HG03575 (cell line): Measurements from ENCODE around the gene MRPL28.
"Not testable (repeated sequence)": the region's sequence is repeated elsewhere in the genome, so short reads cannot be mapped to it uniquely, and the experiment has no call there.

Source experiments
- ATAC-seq: cut with Tn5 transposase; IDR thresholded peaks from one replicate; pipeline ENCODE4 v1.9.1; 2021; ENCODE audit not compliant: unreplicated experiment, insufficient number of reproducible peaks, low FRiP score; ENCODE audit errors: extremely low read depth

Gene MRPL28

DNA sequence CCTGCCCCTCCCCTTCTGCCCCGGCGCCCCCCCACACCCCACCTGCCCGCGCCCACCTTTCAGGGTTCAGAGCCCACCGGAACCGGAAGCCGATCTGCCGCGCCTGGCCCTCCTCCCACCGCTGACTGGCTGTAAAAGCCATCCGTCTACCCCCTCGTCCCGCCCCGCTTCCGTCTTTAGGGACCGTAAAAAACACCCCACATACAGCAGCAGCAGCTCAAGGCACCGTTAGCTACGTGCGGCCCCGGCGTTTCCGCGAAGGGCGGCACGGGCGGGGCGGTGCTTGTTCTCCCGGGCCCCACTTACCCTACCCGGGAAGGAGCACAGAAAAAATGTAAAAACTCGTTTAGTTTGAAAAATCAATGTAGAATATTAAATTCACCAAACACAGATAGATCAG is at the start of gene MRPL28:
Gene MRPL28 (minus strand): TSS at position 96 of the 400 bp plus-strand sequence. CDS start 320 bp downstream, outside the sequence.
- ATAC-seq = no peak

DNA sequence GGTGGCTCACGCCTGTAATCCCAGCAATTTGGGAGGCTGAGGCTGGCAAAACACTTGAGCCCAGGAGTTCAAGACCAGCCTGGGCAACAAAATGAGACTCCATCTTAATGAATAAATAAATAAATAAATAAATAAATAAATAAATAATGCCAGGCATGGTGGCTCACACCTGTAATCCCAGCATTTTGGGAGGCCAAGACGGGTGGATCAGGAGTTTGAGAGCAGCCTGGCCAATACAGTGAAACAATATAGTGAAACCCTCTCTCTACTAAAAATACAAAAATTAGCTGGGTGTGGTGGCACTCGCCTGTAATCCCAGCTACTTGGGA is 44.8 kb upstream of the MRPL28 start:
- ATAC-seq = not testable (repeated sequence)

DNA sequence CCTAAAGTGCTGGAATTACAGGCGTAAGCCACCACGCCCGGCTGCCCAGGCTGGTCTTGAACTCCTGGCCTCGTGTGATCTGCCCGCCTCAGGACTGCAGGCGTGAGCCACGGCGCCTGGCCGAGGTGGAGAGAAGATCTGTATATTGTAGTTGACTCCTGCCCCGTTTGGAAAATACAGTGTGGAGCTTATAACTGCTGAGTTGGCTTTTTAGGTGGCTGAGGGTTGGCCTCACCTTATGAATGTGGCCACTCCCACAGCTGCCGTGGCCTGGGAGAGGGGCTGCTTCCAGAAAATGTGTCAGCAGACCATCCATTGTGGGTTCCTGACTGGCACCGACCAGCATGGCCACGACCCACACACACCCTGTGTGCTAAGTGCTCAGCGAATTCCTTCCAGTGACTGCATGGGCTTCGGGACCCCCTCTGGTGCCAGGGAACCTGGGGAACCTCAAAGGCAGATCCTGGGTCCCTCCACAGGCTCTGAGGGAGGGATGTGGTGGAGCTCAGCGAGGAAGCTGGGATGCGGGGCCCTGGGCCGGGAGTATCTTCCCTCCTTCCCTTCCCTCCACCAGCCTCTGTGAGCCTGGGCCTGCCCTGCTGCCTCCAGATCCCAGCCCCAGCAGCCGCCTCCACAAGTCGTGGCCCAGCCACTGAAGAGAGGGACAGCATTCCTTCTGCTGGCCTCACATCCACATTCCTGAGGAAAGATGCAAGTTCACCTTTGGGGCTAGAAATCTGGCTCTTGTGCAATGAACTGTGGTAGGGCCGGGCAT is 44.2 kb upstream of the MRPL28 start:
- ATAC-seq = no peak

DNA sequence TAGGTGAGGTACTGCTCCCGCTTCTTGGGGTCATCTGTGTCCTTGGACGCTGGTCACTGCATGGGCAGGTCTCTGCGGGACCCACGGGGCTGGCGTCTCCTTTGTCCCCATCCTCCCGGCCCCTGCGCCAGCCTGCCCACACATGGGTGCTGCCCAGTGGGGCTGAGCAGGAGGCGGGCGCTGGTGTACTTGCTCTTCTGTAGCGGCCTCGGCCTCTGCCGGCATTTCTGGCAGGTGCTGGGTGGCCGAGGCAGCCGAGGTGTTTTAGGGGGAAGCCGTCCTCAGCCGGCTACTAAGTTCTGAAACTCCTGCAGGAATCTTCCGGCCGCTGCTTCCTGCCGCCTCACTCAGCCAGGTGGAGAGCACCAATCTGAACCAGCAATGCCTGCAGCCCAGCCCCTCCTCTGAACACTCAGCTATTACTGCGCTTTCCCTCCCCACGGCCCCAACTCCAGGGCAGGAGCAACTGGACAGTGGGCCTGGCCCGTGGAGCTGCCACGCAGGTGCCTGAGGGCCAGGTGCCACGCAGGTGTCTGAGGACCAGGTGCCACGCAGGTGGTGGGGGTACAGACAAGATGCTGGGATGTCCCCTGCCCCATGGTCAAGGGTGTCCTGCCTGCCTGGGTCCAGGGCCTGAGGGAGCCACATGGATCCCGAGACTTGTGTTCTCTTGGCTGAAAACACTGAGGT is 41.4 kb upstream of the MRPL28 start:
- no peak for ATAC-seq

DNA sequence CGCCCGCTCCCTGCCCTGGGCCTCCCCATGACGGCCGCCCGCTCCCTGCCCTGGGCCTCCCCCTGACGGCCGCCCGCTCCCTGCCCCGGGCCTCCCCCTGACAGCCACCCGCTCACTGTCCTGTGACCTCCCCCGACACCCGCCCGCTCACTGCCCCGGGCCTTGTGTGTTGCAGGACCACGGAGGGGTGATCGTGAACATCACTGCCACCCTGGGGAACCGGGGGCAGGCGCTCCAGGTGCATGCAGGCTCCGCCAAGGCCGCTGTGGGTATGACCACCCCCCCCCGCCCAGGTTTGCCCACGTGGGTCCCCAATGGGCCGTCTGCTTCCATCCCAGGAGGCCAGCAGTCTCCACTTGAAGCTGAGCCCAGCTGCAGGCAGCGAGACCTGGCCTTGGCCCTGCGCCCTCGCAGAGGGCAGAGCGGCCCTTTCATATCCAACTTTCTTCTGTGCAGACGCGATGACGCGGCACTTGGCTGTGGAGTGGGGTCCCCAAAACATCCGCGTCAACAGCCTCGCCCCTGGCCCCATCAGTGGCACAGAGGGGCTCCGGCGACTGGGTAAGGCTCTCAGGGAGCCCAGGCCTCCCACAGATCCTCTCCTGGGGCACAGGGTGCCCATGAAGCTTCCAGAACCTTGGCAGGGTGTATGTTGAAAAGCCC is 40.3 kb upstream of the MRPL28 start:
- no peak for ATAC-seq

DNA sequence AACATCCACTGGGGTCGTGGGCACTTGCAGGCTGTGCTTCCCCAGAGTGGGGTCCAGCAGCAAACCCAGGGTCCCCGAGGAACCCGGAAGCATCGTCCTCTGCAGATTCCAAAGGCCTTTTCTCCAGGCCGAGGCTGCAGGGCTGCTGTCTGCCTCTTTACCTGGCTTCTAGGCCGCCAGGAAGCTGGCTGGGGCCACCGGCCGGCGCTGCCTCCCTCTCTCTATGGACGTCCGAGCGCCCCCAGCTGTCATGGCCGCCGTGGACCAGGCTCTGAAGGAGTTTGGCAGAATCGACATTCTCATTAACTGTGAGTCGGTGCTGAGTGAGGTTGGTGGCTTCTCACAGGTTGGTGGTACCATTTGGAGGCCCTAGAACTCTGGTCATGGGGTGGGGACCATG is 36.9 kb upstream of the MRPL28 start:
- ATAC-seq = no peak

DNA sequence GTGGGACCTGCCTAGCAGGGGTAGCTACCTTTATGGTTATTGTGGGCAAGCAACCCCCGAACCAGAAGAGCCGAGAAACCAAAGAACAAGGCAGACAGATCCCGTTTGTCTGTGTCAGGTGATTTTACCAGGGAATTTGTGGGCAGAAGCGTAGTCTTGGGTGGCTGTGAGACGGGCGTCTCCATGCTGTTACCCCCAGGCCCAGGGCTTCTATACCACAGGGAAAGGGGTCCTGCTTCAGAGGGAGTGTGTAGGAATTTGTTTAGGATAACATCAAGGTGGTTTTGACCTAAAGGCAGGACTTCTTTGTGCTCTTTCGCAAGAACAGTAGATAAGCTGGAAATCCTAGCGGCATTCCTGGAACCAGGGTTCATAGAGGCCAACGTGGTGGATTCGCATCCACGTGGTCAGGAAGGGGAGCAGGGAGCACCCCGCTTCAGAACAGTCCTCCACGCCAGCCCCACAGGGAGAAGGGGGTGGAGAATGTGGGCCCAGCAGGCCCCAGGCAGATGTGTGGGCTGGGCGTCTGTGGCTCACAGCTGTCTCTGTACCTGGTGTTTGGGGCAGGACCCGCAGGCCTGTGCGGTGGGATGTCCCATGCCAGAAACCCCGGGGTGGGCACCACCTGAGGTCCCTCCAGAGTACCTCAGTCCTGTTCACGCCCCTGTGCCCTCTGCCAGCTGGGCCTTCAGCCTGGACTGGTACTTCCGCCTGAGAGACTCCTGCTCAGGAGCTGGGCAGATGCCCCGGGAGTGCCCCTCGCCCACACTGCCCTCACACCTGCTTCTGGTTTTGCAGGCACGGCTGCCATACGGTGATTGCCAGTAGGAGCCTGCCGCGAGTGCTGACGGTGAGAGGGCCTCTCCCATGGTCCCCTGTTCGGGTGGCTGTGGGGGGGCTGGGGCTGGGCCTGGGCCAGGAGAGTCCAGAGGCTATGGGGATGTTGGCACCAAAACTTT is 35.5 kb upstream of the MRPL28 start:
- no peak for ATAC-seq

DNA sequence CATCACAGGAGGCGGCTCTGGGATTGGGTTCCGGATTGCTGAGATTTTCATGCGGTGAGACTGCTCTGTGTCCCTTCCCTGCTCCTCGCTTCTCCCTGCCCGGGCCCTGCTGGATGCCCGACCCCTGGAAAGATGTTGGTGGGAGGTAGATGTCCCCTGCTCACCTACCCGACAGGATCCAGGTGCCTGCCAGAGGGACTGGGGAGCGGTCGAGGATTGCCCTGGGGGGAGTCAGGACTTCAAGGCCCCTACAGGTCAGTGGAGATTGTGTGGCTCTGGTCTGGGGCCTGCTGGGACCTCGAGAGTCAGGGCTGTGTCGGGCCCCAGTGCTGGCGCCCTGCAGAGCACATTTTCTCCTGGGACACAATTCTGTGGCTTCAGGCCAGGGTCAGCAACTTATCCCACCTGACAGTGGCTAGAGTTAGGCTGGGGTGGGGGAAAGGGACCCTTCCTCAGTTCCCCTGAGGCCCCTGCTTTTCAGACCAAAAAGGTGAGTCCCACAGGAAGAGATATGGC is 34.7 kb upstream of the MRPL28 start:
- no peak for ATAC-seq

DNA sequence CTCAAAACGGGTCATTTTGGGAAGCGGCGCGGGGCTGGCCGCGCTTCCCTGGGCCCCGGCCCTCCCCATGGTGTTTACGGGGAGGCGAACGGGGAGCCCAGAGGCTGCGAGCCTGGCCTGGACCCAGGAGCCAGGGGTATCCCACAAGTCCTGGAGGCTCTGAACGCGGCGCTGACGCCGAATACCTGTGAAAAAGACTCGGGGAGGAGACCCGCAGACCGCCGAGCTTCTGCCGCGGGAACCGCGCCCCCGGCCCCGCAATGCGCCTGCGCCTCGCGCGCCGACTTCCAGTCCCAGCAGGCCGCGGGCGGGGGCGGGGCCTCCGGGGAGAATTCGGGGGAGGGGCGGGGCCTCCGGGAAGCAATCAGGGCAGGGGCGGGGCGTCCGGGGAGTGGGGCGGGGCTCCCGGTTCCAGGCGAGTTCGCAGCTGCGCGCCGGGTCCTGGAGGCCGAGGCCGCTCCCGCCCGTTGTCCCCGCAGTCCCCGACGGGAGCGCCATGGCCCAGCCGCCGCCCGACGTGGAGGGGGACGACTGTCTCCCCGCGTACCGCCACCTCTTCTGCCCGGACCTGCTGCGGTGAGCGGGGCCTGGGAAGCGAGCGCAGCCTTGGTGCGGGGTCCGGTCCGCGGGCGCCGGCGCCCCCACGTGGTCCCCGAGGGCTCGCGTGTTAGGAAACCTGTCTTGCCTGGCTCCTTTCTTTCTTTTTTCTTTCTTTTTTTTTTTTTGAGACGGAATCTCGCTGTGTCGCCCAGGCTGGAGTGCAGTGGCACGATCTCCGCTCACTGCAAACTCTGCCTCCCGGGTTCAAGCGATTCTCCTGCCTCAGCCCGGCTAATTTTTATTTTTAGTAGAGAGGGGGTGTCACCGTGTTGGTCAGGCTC is 31.4 kb upstream of the MRPL28 start, which contains the start of gene DECR2:
Gene DECR2 (plus strand): TSS at position 418 of the 881 bp plus-strand sequence. CDS start 79 bp downstream, at position 497.
- no peak for ATAC-seq

DNA sequence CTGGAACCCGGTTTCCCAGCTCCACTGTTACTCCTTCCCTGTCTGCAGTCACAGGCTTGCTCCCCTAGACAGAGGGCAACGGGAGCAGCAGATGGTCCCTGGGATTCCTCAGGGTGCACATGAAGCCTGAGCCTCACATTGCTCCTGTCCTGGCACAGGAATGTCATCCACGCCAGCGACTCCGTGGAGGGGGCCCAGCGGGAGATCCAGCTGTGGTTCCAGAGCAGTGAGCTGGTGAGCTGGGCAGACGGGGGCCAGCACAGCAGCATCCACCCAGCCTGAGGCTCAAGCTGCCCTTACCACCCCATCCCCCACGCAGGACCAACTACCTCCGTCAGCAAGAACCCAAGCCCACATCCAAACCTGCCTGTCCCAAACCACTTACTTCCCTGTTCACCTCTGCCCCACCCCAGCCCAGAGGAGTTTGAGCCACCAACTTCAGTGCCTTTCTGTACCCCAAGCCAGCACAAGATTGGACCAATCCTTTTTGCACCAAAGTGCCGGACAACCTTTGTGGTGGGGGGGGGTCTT is 29.8 kb upstream of the MRPL28 start:
- ATAC-seq = no peak

DNA sequence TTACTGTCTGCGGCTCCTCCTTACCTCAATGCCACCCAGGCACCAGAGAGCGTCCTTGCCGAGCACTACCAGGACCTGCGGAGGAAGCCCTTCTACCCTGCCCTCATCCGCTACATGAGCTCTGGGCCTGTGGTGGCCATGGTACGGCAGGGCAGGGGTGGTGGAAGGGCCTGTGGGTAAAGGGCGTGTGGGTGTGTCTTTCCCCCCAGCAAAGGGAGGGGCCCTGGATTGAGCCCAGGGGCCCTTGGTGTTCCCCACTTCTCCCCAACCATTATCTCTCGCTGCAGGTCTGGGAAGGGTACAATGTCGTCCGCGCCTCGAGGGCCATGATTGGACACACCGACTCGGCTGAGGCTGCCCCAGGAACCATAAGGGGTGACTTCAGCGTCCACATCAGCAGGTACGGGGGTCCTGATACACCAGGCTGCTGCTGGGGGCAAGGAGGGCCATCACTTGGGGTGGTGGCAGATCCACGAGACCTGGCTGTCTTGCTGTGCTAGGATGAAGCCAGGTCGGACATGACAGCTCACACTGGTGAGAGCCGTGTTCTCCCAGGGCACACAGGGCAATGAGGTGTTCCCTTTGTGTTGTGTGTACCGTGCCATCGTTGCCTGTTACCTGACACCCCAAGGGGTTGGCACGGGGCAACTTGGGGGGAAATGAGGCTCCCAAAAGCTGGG is 29.1 kb upstream of the MRPL28 start:
- ATAC-seq = no peak

DNA sequence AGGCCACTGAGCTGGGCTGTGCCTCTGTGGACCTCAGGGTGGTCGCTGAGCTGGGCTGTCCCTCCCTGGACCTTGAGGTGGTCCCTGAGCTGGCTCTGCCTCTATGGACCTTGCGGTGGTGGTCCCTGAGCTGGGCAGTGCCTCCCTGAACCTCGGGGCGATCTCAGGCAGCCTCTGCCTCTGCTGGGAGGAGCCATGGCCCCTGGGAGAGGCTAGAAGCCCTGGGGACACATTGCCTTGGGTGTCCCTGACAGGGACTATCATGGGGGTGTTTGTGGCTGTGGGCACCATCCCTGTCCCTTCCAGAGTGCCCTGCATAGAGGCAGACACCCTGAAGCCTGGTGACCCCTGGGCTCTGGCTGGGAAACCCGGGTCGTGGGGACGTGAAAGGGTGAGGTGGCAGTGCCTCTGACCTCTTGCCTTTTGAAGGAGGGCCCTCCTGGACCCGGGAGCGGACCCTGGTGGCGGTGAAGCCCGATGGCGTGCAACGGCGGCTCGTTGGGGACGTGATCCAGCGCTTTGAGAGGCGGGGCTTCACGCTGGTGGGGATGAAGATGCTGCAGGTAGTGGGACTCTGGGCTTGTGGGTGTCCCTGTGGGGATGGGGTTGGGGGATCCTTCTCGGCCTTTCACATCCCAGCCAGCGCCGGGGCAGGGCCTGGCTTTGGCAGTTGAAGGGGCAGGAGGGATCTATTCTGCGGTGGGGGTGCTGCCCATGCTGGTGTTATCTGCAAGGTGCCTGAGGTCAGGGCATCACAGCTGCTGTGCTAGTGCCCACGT is 28.4 kb upstream of the MRPL28 start:
- ATAC-seq = no peak

DNA sequence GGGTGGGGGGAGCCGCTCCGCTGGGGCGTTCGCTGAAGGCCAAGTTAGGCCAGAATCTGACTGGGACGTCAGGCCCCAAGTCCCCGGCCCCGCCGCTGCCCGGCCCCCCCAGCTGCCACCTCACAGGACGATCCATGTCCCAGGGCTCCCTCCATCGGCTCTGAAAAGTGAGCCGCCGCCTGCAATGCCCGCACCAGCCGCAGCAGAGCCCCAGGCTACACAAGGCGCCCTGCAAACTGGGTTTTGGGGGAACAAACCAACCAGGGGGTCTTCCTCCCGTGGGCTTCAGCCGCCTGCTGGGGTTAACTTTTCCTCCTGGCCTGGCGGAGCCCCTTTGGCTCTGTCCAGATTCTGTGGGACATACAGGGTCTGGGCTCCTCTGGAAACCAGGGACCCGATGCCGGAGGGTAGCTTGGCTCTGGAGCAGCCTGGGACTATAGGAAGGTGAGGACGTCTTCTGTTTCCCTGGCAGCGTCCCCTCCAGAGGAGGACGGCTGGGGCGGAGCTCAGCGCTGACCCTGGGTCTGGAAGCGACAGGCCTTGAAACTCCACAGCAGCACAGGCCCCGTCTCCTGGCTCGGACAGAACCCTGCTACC is 27.5 kb upstream of the MRPL28 start:
- ATAC-seq = no peak

DNA sequence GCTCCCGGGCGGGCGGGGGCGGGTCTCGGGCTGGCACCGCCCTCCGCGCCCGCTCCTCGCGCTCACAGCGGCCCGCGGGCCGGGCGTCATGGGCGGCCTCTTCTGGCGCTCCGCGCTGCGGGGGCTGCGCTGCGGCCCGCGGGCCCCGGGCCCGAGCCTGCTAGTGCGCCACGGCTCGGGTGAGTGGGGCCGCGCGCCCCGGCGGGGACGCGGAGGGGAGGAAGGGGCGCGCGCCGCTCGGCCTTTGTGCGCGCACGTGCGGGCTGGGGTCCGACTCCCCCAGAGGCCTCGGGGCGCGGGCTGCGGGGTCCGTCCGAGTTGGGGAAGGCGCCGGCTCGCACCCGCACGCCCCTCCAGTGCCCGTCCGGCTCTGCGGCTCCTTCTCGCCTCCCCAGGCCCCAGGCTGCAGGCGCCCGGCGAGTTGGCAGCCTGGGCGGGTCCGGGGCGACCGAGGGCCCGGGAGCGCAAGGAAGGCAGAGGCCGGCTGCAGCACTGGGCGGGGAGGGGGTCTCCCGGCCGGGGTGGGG is 26.9 kb upstream of the MRPL28 start, which contains the start of gene NME4:
Gene NME4 (plus strand): TSS at position 65 of the 527 bp plus-strand sequence. CDS start 24 bp downstream, at position 89.
- no peak for ATAC-seq

DNA sequence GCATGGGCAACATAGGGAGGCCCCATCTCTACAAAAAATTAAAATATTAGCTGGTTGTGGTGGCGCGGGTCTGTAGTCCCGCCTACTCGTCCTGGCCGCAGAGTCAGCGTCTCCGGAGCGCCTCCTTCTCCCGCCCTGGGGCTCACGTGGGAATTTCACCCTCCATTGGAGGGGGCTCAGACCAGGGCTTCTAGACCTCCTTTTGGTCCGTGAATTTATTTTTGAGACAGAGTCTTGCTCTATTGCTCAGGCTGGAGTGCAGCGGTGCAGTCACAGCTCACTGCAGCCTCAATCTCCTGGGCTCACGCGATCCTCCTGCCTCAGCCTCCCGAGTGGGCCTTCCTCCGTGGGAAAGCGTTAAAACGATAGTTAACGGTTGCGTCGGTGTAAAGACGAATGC is 26.3 kb upstream of the MRPL28 start:
- ATAC-seq = no peak

DNA sequence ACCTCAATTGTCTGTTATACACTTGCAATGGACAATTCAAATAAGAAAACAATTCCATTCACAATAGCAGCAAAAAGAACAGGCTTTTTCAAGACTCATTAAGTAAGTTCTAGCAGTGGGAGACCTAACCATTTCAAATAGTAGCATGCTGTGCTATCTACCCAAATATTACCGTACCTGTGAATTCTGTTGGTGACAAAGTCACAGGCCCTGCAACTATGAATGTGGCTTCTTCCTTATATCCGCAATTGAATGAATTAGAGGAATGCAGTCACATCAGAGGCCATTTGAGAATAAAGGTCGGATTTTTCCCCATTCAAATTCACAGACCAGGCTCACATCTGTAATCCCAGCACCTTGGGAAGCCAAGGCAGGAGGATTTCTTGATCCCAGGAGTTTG is 25.9 kb upstream of the MRPL28 start:
- no peak for ATAC-seq
